ENCODE measurements around the gene HCN3.
"Not testable (repeated sequence)": the region's sequence is repeated elsewhere in the genome, so short reads cannot be mapped to it uniquely, and the experiment has no call there.

The HCN3 gene

DNA sequence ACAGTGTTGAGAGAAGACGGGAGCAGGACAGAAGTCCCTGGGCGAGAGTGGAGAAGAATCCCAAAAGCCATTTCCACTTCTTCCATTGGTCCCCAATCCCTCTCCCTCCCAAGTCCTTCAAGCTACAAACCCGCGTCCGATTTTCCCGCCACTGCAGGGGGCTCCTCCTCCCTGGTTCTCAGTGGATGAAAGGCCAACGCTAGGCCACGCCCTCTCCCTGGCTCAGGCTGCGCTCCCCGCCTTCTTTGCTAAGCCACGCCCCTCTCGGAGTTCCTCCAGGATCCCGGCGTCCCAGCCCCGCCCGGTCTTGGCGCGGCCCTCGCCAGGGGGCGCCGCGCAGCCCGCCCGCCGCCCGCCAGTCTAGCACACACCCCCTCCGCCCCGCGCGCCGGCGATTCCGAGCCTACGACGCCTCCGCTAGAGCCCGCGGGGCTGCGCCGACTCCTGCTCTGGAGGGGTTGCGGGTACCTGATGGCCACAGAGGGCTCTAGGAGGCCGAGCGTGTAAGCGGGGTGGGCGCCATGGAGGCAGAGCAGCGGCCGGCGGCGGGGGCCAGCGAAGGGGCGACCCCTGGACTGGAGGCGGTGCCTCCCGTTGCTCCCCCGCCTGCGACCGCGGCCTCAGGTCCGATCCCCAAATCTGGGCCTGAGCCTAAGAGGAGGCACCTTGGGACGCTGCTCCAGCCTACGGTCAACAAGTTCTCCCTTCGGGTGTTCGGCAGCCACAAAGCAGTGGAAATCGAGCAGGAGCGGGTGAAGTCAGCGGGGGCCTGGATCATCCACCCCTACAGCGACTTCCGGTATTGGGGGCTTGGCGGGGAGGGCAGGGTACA lies at the start of gene HCN3:
TSS of gene HCN3 (plus strand) at position 394 of the 832 bp plus-strand sequence. CDS start at position 522, 128 bp downstream.
- peak; percentile 99 for DNase-seq

DNA sequence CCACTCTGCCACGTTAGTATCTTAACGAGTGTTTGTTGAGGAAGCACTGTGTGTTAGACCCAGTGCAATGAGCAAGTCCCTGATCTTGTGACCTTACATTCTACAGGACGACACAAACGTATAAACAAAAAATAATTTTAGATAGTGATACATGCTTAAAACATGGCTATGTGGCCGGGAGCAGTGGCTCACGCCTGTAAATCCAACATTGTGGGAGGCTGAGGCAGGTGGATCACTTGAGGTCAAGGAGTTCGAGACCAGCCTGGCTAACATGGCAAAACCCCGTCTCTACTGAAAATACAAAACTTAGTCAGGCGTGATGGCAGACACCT lies 49.2 kb upstream of the HCN3 start:
- no peak for DNase-seq

GRCh38 chr1:155231302-155231701 lies 46.0 kb upstream of the HCN3 start:
- not testable (repeated sequence) for DNase-seq

DNA sequence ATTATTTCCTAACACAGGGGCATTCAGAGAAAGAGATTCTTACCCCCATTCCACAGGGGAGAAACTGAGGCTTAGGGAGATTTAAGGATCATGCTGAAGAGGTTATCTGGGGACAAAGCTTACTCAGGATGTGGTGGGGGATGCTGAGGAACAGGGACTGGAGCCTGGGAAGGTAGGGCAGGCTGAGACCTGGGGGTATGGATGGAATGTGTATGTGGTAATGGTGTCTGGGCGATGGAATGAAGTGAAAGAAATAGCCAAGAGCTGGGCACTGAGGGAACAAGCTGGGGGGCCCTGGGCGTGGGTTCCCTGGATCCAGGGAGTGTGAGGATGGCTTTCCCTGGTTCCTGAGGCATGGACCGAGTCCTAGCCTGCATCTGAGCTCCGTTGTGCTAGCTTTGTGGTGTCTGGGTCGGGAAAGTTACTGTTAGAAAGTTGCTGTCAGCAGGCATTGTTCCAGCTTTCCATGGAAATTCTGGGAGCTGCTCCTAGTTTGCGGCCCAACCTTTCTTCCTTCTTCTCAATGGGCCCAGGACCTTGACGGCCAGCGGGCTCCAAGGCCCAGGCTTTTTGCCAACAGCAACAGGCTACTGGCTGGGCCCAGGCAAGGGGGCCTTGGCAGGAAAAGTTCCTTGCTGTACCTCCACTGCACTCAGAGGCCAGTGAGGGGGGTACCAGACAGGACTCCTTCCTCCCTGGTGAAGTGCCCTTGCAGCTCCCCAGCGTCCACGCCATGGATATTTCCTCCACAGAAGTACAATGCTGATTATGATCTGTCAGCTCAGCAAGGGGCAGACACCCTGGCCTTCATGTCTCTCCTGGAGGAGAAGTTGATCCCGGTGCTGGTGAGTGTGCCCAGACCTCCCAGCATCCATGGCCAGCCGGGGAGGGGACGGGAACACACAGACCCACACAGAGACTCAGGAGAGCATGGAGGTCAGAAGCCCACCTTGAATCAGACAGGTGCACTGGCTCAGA lies 45.0 kb upstream of the HCN3 start:
- not testable (repeated sequence) for DNase-seq

GRCh38 chr1:155233502-155233901 lies 43.8 kb upstream of the HCN3 start:
- not testable (repeated sequence) for DNase-seq

GRCh38 chr1:155235375-155235774 lies 41.9 kb upstream of the HCN3 start:
- DNase-seq = not testable (repeated sequence)

GRCh38 chr1:155236451-155236850 lies 40.8 kb upstream of the HCN3 start:
- DNase-seq = no peak

- peak; percentile 48 to 66 for DNase-seq
Measured at GRCh38 chr1:155241069-155241679, 36.1 kb upstream of the HCN3 start.

- DNase-seq = no peak
Measured at GRCh38 chr1:155241841-155242264, 35.4 kb upstream of the HCN3 start.

DNA sequence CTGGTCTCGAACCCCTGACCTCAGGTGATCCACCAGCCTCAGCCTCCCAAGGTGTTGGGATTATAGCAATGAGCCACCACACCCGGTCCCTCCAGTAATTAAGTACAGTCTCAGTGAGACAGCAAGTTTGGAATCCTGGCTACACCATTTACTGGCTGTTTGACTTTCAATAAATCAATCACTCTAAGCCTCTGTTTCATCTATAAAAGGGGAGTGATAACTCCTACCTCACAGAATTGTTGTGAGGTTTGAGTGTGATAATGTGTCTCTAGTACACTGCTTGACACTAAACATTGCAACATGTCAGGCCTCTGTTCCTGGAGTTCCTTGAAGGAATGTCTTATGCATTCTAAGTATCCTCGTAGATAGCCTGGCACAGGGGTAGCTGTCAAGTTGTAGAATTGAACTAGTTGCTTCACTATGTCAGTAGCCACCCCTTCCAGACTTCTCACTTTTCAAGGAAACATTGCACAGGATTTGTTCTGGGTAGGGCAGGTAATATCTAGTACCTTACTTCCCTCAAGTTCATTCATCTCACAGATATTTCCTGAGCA lies 34.4 kb upstream of the HCN3 start:
- DNase-seq = no peak

- DNase-seq = peak; percentile 94 to 96
Measured at GRCh38 chr1:155244368-155245162, 32.7 kb upstream of the HCN3 start.

DNA sequence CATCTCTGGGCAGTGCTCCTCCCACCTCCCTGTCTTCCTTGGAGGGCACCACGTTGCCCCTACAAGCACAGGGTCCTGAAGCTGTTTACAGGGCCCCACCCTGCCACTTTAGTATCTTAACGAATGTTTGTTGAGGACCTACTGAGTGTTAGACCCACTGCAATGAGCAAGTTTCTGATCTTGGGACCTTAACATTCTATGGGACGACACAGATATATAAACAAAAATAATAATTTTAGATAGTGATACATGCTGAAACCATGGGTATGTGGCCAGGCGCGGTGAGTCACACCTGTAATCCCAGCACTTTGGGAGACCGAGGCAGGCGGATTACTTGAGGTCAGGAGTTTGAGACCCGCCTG lies 32.1 kb upstream of the HCN3 start:
- no peak for DNase-seq

DNA sequence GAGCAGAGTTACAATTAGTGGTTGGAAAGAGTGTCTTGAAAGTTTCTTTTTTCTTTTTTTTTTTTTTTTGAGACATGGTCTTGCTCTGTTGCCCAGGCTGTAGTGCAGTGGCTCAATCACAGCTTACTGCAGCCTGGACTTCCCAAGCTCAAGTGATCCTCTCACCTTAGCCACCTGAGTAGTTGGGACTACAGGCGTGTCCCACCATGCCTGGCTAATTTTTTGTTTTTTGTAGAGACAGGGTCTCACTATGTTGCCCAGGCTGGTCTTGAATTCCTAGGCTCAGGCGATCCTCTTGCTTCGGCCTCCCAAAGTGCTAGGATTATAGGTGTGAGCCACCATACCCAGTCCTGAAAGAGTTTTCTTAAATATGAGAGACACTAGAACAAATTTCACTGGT lies 30.5 kb upstream of the HCN3 start:
- not testable (repeated sequence) for DNase-seq

DNA sequence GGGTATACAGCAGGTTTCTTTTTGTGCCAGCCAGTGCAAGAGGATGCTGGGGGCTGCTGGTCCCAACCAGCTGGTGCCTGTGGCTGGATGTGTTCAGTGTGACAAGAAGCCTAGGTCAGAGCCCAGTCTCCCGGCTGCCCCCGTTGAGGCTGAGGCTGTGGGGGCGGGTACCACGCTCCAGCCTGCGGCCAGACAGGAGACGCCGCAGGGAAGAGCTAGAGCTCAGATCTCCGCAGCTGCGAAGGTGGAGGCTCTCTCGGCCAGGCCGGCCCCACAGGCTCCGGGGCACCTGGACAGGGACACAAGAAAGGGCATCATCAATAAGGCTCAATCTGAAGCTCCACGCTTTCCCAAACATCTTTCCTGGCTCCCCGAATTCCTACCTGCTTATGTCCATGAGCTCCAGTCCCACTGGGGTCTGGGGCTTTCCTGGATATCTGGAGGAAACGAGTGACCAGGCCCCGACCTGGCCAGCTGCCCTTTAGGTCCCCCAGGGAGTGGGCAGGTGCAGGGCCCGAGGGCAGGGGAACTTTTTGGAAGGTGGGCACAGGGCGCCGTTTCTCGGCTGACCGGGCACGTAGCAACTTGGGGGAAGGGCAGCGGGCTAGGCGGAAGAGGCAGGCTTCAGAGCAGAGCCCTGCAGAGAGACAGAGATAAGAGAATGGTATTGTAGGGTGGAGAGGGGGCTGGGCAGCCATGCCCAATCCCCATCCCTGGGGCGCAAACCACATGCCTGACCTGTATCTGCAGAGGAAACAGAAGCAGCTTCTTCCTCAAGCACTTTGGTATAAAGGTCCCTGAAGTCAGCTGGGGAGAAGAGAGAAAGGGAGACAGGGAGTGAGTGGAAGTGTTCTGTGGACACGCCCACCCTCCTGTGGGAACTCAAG lies 29.4 kb upstream of the HCN3 start:
- no peak for DNase-seq

DNA sequence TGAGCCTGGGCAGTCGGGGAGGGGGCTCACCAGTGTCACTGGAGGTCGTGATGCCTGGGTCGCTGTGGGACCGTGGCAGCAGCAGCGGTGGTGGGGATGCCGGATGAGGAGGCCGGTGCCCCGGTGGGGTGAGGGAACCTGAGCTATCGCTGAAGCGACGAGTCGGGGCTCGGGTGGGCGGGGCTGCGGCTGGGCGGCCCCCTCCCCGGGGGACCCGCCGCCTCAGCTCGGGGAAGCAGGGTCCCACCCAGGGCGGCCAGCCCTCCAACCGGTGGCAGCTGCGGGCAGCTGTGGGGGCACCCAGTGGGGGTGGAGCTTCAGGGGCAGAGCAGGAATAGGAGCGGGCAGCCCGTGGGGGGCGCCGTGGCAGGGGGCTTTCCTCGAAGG lies 27.0 kb upstream of the HCN3 start:
- DNase-seq = no peak

DNA sequence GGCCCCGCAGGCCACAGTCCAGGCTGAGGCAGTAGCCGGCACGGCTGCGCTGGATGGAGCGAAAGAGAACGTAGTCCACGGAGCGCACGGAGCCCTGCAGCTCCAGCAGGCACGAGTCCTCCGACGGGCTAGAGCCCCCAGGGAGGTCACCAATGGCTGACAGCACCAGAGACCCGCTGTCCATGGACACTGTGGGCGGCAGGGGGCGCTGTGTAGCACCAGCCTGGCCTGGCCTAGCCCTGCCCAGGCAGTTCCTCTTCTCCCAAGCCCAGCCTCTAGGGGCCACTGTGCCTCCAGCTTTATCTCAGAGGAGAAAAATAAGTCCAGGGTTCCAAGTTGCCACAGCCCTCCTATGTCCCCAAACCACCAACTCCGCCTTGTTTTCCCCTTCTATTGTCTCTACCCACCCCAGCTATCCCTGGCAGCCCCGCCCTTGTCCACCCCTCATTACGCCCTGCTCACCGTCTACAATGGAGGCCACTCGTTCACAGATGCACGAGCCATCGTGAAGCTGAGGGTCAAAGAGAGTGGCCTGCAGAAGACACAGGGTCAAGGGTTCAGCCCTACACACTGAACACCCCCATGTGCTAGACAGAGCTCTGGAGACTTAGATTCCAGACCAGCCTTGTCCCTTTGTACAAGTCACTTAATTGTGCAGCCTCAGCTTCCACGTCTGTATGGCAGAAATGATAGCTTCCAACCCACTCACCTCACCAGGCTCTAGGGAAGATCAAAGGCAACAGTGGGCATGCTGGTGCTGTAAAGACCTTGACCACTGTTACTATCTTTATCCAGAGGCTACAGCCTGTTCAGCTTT lies 26.4 kb upstream of the HCN3 start:
- DNase-seq = peak; percentile 98 to 99

- DNase-seq = no peak
Measured at GRCh38 chr1:155251566-155251965, 25.7 kb upstream of the HCN3 start.

DNA sequence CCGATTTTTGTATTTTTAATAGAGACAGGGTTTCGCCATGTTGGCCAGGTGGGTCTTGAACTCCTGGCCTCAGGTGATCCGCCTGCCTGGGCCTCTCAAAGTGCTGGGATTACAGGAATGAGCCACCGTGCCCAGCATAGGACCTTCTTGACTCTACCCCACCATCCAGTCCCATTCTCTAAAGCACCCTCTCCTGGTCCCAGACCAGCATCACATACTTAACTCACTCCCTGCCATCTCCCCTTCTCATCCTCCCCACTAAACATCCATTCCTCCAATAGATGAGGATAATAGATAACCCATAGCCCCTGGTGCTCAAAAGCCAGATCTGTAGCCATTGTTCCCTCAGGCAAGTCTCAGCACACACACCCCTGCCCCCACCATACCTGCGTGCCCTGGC lies 24.1 kb upstream of the HCN3 start:
- no peak for DNase-seq

GRCh38 chr1:155253797-155254196 lies 23.5 kb upstream of the HCN3 start:
- no peak for DNase-seq

DNA sequence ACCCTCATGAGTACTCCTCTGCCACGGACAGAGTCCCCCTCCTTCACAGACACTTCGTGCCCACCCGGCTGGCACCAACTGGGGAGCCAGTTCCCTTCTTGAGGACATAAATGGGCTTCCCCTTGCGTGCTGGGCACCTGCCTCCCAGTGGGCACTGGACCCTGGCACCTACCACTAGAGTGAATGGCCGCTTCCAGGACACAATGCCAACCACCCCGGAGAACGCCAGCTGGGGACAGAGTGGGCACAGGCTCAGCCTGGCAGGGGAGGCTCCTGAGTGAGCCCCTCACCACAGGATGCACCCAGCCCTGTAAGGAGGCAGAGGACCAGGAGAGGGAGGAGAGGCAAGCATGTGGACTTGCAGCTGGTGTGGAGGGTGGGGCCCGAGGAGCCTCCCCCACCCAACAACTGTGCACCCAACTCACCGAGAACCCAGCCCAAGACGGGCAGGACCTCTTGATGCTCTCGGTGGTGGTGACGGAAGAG lies 23.0 kb upstream of the HCN3 start:
- no peak for DNase-seq

Measured in activated CD4-positive, alpha-beta T cell treated with anti-CD3 and anti-CD28 coated beads, Interleukin-2, amount 50 U/mL, for 48 hours (primary cell).